ENCODE data around the gene OMA1. TPM values are rescaled to one million over a fixed set of nuclear protein-coding genes. Genes with fewer than 3 reads are reported as not detected.

Gene OMA1
- total RNA-seq, 1 donor from 2014 or later = 32.0 TPM

GRCh38 chr1:58454385-58454784 lies 92.1 kb downstream of the OMA1 start:
- no peak for TF ChIP-seq CTCF (IDR thresholded peaks at IDR 0.05; ENCODE audit: unreplicated experiment)
- H3K27ac Mint-ChIP-seq = no peak overlapping the region
- H3K4me3 Mint-ChIP-seq (ENCODE audit: low read depth) = no peak overlapping the region
- no peak for DNase-seq (ENCODE audit: low spot score, unreplicated experiment)
- peaks cover 11% of the 10 kb centered on the region for H3K27me3 Mint-ChIP-seq
- no peaks in the 10 kb centered on the region for H3K36me3 Mint-ChIP-seq (ENCODE audit: insufficient read depth)
- H3K4me1 Mint-ChIP-seq (ENCODE audit: low read depth) = peaks cover 10% of the 10 kb centered on the region
- no peaks in the 10 kb centered on the region for H3K9me3 Mint-ChIP-seq (ENCODE audit: low read depth)

DNA sequence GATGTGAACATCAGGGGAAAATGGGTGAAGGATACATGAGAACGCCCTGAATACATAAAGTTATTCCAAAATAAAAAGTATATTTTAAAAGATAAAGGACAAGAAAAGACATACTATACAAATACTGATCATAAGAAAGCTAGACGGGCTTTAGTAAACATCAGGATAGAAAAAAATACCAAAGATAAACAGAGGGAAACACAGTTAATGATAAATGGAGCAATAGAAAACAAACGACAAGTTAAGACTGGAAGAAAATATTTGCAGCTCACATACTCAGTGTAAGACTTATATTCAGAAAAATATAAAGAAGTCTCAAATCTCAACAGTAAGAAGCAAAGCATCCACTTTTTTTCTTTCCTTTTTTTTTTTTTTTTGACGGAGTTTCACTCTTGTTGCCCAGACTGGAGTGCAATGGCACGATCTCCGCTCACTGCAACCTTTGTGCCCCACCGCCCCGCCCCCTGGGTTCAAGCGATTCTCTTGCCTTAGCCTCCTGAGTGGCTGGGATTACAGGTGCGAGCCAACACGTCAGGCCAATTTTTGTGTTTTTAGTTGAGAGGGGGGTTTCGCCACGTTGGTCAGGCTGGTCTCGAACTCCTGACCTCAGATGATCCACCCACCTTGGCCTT lies 94.8 kb downstream of the OMA1 start:
- H3K4me1 Mint-ChIP-seq (ENCODE audit: low read depth) = peaks cover 24% of the 10 kb centered on the region
- H3K27me3 Mint-ChIP-seq = peaks cover 11% of the 10 kb centered on the region
- H3K36me3 Mint-ChIP-seq (ENCODE audit: insufficient read depth) = no peaks in the 10 kb centered on the region
- no peak overlapping the region for H3K27ac Mint-ChIP-seq
- H3K4me3 Mint-ChIP-seq (ENCODE audit: low read depth) = no peak overlapping the region
- no peak for TF ChIP-seq CTCF (IDR thresholded peaks at IDR 0.05; ENCODE audit: unreplicated experiment)
- no peaks in the 10 kb centered on the region for H3K9me3 Mint-ChIP-seq (ENCODE audit: low read depth)
- DNase-seq (ENCODE audit: low spot score, unreplicated experiment) = no peak

DNA sequence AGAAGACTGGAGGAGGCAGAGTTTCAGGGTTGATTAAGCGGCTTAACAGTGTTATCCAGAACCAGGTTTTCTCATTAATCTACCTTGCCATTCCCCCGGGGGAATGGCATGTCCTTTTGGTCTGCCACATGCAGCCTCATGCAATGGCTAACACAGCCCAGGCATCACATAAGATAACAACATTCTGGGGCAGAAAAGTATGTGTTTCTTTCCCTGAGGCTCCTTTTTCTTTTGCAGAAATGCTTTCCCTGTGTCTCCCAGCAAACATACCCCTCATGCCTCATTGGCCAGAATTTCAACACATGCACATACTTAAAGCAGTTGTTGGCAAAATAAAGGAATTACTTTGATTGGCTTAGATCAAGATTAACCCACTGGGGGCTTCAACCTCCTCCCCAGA lies 98.6 kb downstream of the OMA1 start:
- TF ChIP-seq CTCF (IDR thresholded peaks at IDR 0.05; ENCODE audit: unreplicated experiment) = no peak

DNA sequence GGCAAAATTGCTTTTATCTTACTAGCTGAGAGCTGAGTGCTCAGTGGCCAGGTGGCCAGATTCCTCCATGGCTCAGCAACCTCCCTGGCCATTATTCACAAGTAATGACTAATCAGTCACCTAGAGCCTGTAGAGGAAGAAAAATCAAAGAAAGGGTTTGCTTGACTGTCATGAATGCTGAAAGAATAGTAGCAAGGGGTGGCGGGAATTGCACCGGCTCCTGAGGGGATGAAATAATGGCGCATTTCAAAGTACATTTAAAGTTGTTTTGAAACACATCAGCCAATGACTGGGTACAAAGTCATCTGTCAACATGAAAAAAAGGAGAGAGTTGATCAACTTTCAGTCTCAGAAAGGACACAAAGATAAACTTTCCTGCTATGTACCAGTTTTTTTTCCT lies 99.5 kb downstream of the OMA1 start:
- H3K27ac Mint-ChIP-seq = no peak overlapping the region
- TF ChIP-seq CTCF (IDR thresholded peaks at IDR 0.05; ENCODE audit: unreplicated experiment) = no peak
- H3K27me3 Mint-ChIP-seq = no peaks in the 10 kb centered on the region
- no peak for DNase-seq (ENCODE audit: low spot score, unreplicated experiment)
- H3K9me3 Mint-ChIP-seq (ENCODE audit: low read depth) = no peaks in the 10 kb centered on the region
- no peaks in the 10 kb centered on the region for H3K36me3 Mint-ChIP-seq (ENCODE audit: insufficient read depth)
- peaks cover 20% of the 10 kb centered on the region for H3K4me1 Mint-ChIP-seq (ENCODE audit: low read depth)
- no peak overlapping the region for H3K4me3 Mint-ChIP-seq (ENCODE audit: low read depth)

More for the DNA sequence above, 98.6 kb downstream of the OMA1 start:
- no peak for DNase-seq (ENCODE audit: low spot score, unreplicated experiment)
- H3K4me1 Mint-ChIP-seq (ENCODE audit: low read depth) = peaks cover 20% of the 10 kb centered on the region
- H3K27ac Mint-ChIP-seq = no peak overlapping the region
- no peaks in the 10 kb centered on the region for H3K27me3 Mint-ChIP-seq
- no peaks in the 10 kb centered on the region for H3K36me3 Mint-ChIP-seq (ENCODE audit: insufficient read depth)
- H3K9me3 Mint-ChIP-seq (ENCODE audit: low read depth) = no peaks in the 10 kb centered on the region
- H3K4me3 Mint-ChIP-seq (ENCODE audit: low read depth) = no peak overlapping the region

DNA sequence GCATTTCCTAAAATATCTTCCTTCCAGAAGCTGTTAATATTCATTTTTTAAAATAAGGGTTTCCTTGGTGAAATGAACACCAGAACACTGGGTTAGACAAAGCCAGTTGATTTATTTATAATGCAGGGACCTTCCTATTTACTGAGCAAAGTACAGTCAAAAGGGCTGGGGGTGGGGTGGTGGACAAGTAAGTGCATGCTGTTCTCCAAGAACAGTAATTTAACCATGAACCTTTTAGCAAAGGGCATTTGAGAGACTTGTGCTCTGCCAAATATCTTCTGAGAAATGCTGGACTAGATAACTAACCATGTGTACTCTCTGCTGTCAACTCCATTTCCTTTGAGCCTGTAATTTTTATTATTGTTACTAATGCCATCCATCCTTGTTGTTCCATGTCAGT lies 100.2 kb downstream of the OMA1 start:
- no peak overlapping the region for H3K27ac Mint-ChIP-seq

More for the DNA sequence above, 100.2 kb downstream of the OMA1 start:
- H3K4me3 Mint-ChIP-seq (ENCODE audit: low read depth) = no peak overlapping the region
- no peaks in the 10 kb centered on the region for H3K36me3 Mint-ChIP-seq (ENCODE audit: insufficient read depth)
- H3K9me3 Mint-ChIP-seq (ENCODE audit: low read depth) = no peaks in the 10 kb centered on the region
- peaks cover 18% of the 10 kb centered on the region for H3K4me1 Mint-ChIP-seq (ENCODE audit: low read depth)
- no peak for DNase-seq (ENCODE audit: low spot score, unreplicated experiment)
- TF ChIP-seq CTCF (IDR thresholded peaks at IDR 0.05; ENCODE audit: unreplicated experiment) = no peak
- no peaks in the 10 kb centered on the region for H3K27me3 Mint-ChIP-seq

Measured in progenitor cell of endocrine pancreas (in vitro differentiated cells).